PFSK-1 (cell line): ENCODE data around the gene CIAO3.

Experiments used
- FOXP2 ChIP-seq: optimal IDR thresholded peaks from 2 replicates; pipeline ENCODE3; 2011; ENCODE audit warnings: borderline replicate concordance, control low read depth, inconsistent platforms; ENCODE audit not compliant: insufficient read depth; ENCODE audit errors: extremely low read length, extremely low read depth
- POLR2AphosphoS5 ChIP-seq: IDR thresholded peaks from 2 replicates; pipeline ENCODE4 v1.6.1; 2012; ENCODE audit warnings: low read depth, mild to moderate bottlenecking, control low read depth, low read length, moderate library complexity
- REST ChIP-seq, 2 experiments: IDR thresholded peaks; 2 replicates each; pipeline versions ENCODE4 v1.6.1 to v1.8.0; 2011 to 2012; ENCODE audit warnings: low read depth in 2 of 2, low read length in 2 of 2, control low read depth in 1 of 2, inconsistent platforms in 1 of 2, mild to moderate bottlenecking in 1 of 2, moderate library complexity in 1 of 2; ENCODE audit not compliant: insufficient read depth in 1 of 2
- SIN3A ChIP-seq: IDR thresholded peaks from 2 replicates; pipeline ENCODE4 v1.6.1; 2012; ENCODE audit warnings: mild to moderate bottlenecking, low read length, moderate library complexity, borderline replicate concordance; ENCODE audit not compliant: insufficient read depth
- TAF1 ChIP-seq: IDR thresholded peaks from 2 replicates; pipeline ENCODE4 v1.6.1; 2012; ENCODE audit warnings: low read length, control low read depth, borderline replicate concordance; ENCODE audit not compliant: insufficient read depth

CIAO3 gene

DNA sequence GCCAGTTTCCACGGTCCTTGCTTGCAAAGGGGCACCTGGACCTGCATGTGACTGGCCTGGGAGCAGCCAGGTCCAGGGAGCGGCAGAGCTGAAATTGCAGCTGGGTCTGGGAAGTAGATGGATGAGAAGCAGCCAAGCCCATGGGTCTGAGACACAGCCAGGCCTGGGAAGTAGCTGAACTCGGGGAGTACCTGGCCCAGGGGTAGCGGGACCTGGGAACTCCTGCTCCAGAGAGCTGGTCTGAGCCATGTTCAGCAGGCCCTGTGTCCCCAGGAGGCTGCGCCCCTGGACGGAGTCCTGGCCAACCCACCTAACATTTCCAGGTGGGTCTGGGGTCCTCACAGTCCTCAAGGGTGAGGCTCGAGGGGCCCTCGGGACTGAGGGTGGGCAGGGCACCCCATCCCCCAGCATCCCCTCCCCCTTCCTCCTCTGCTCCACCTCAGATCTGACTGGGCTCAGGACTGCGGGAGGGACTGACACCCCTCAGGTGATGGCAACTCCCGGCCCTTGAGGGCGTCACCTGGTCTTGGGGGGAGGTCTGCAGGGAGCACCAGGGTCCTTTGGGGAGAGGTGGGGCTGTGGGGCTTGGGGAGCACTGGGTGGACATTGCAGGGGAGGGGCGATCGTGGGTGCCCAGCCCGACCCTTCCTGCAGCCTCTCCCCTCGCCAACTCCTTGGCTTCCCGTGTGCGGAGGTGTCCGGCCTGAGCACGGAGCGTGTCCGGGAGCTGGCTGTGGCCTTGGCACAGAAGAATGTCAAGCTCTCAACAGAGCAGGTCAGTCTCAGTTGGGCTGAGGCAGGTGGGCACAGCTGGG, 22.8 kb upstream of the CIAO3 start:
- TF ChIP-seq FOXP2 = no peak
- no peak for TF ChIP-seq TAF1
- no peak for TF ChIP-seq POLR2AphosphoS5
- TF ChIP-seq REST (IDR thresholded peaks at IDR 0.05; ENCODE audit: insufficient read depth in 1 of 2, low read depth in 2 of 2, low read length in 2 of 2) = no peak
- no peak for TF ChIP-seq SIN3A

DNA sequence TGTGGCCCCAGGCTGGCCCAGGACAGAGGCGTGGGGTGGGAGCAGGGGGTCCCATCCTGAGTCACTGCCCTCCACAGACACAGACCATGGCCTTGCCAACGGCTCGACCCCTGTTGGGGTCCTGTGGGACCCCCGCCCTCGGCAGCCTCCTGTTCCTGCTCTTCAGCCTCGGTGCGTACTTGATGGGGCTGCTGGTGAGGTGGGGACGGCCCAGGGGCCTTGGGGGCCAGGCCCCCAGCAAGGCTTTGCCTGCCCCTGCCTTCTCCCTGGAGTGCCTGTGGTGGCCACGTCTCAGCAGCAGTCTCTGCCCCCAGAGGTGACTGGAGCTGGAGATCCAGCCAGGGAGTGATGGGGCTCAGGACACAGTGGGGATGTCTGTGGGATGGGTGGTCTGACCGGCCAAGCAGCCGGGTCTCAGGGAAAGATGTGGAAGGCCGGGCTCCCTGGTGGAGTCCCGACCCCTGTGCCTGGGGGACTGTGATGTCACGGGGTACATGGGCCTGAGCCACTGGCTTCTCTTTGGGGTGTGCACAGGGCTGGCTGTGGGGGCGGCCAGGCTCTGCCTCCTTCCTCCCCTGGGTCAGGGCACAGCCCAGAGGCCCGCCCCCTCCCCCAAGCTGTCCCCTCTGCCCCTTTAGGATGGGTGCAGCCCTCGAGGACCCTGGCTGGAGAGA, 21.9 kb upstream of the CIAO3 start:
- TF ChIP-seq TAF1 = no peak
- TF ChIP-seq FOXP2 = no peak
- no peak for TF ChIP-seq SIN3A
- no peak for TF ChIP-seq REST (IDR thresholded peaks at IDR 0.05; ENCODE audit: insufficient read depth in 1 of 2, low read depth in 2 of 2, low read length in 2 of 2)
- no peak for TF ChIP-seq POLR2AphosphoS5

GRCh38 chr16:761625-762513, 21.1 kb upstream of the CIAO3 start:
- no peak for TF ChIP-seq SIN3A
- no peak for TF ChIP-seq TAF1
- TF ChIP-seq POLR2AphosphoS5 = no peak
- TF ChIP-seq FOXP2 = no peak
- no peak for TF ChIP-seq REST (IDR thresholded peaks at IDR 0.05; ENCODE audit: insufficient read depth in 1 of 2, low read depth in 2 of 2, low read length in 2 of 2)

- TF ChIP-seq REST (IDR thresholded peaks at IDR 0.05; ENCODE audit: insufficient read depth in 1 of 2, low read depth in 2 of 2, low read length in 2 of 2) = no peak
Measured at GRCh38 chr16:760545-761343, 19.9 kb upstream of the CIAO3 start, which contains the start of gene MSLN. MSLN (plus strand) TSS chr16:760734; CDS start chr16:762681, 1,947 bp downstream.
